Effector CD8-positive, alpha-beta T cell (primary cell): ENCODE results near the gene ZNF483.
"Not testable (repeated sequence)": the region's sequence is repeated elsewhere in the genome, so short reads cannot be mapped to it uniquely, and the experiment has no call there.

Experiments used
- DNase-seq: peaks from one replicate; lab custom pipeline; 2025; lab: John Stamatoyannopoulos, UW

ZNF483 gene

GRCh38 chr9:111610845-111611244 lies 85.9 kb downstream of the ZNF483 start:
- no peak for DNase-seq

- DNase-seq = no peak
These were observed 88.6 kb downstream of the ZNF483 start for GRCh38 chr9:111613436-111614040.

GRCh38 chr9:111615928-111616327 lies 90.9 kb downstream of the ZNF483 start:
- DNase-seq = no peak

- not testable (repeated sequence) for DNase-seq
These were observed 92.4 kb downstream of the ZNF483 start for GRCh38 chr9:111617349-111617748.

GRCh38 chr9:111621895-111622480 lies 97.0 kb downstream of the ZNF483 start:
- no peak for DNase-seq

GRCh38 chr9:111622626-111623025 lies 97.6 kb downstream of the ZNF483 start:
- DNase-seq = no peak
